ENCODE data around the gene VWA3A.

GRCh38 chr16:22126037-22126558 lies 33.8 kb downstream of the VWA3A start:
- TF ChIP-seq CTCF (IDR thresholded peaks at IDR 0.05) (no peak), POLR2A (IDR thresholded peaks at IDR 0.05) (no peak), POLR2AphosphoS5 (IDR thresholded peaks at IDR 0.05) (no peak)

Measured in stomach (tissue), 4 donors.